ENCODE results near the gene SCAMP4.

SCAMP4 gene

DNA sequence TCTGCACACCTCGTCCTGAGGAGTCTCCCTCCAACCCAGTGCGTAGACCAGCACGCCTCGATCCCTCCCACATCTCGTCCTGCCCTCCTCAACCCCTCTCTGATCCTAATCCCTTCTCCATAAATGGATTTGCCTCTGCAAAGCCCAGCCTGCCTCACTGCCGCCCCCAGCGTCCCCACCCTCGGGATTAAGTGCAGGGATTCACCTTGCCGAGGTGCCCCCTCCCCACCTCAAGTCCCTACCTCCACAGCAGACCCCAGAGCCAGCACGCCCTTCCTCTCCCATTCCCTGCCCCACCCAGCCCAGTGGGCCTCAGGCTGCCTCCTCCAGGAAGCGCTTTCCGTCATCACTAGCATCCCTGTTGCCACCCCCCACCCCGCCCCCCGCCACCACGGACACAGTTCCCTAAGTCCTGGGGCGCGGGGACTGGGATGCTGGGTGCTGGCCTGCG is 45.8 kb upstream of the SCAMP4 start:
- H4K91ac ChIP-seq (ENCODE audit: low read length): peak overlapping the region; percentile 34
- H3K36me3 ChIP-seq (ENCODE audit: control insufficient read depth in 1 of 2, insufficient read depth in 2 of 2, low read depth in 1 of 2, low read length in 2 of 2): peaks cover 0 to 10% of the 10 kb centered on the region in 2 experiments
- H4K8ac ChIP-seq (ENCODE audit: low read length): peak overlapping the region; percentile 41
- H3K27me3 ChIP-seq (ENCODE audit: control insufficient read depth in 1 of 2, insufficient read depth in 1 of 2, low read length in 2 of 2): no peaks in the 10 kb centered on the region
- no peak overlapping the region for H3K4ac ChIP-seq (ENCODE audit: low read depth in 1 of 2, low read length in 2 of 2)
- peaks cover 73% of the 10 kb centered on the region for H3K4me1 ChIP-seq (ENCODE audit: control insufficient read depth, insufficient read depth, low read depth, low read length)
- no peaks in the 10 kb centered on the region for H3K9me3 ChIP-seq (ENCODE audit: control insufficient read depth, low read length)
- peak overlapping the region in 1 of 2 experiments; percentile 19 for H3K14ac ChIP-seq (ENCODE audit: low read length in 2 of 2)
- H2BK12ac ChIP-seq (ENCODE audit: low read length in 2 of 2): peak overlapping the region; percentile 8 to 69
- H3K18ac ChIP-seq (ENCODE audit: low read depth in 1 of 2, low read length in 2 of 2): peak overlapping the region; percentile 29 to 63
- peak overlapping the region in 1 of 2 experiments; percentile 57 for H3K23ac ChIP-seq (ENCODE audit: low read length in 2 of 2)
- DNase-seq: no peak
- H2BK120ac ChIP-seq (ENCODE audit: low read depth, low read length): peak overlapping the region; percentile 50
- no peak overlapping the region for H2AFZ ChIP-seq (ENCODE audit: low read depth, low read length)
- WGBS: 56% methylated on average over 14 of the region's 18 CpGs
- peak overlapping the region; percentile 47 for H3K4me2 ChIP-seq (ENCODE audit: low read length, poor library complexity, severe bottlenecking)
- H3K4me3 ChIP-seq (ENCODE audit: insufficient read depth in 1 of 2, low read depth in 1 of 2, low read length in 2 of 2): peak overlapping the region in 1 of 2 experiments; percentile 56
- peak overlapping the region; percentile 4 for H2AK5ac ChIP-seq (ENCODE audit: low read length, severe bottlenecking)
- no peak overlapping the region for H3K27ac ChIP-seq (ENCODE audit: low read length, poor library complexity, severe bottlenecking)
- no peak overlapping the region for H2BK5ac ChIP-seq (ENCODE audit: low read depth, low read length, poor library complexity, severe bottlenecking)
- no peak overlapping the region for H2BK15ac ChIP-seq (ENCODE audit: low read depth, poor library complexity, severe bottlenecking)
- H3K79me1 ChIP-seq (replicated peaks; ENCODE audit: low read length, poor library complexity, severe bottlenecking): peaks cover 2% of the 10 kb centered on the region
- peak overlapping the region; percentile 91 for H3K9ac ChIP-seq (ENCODE audit: low read length)

DNA sequence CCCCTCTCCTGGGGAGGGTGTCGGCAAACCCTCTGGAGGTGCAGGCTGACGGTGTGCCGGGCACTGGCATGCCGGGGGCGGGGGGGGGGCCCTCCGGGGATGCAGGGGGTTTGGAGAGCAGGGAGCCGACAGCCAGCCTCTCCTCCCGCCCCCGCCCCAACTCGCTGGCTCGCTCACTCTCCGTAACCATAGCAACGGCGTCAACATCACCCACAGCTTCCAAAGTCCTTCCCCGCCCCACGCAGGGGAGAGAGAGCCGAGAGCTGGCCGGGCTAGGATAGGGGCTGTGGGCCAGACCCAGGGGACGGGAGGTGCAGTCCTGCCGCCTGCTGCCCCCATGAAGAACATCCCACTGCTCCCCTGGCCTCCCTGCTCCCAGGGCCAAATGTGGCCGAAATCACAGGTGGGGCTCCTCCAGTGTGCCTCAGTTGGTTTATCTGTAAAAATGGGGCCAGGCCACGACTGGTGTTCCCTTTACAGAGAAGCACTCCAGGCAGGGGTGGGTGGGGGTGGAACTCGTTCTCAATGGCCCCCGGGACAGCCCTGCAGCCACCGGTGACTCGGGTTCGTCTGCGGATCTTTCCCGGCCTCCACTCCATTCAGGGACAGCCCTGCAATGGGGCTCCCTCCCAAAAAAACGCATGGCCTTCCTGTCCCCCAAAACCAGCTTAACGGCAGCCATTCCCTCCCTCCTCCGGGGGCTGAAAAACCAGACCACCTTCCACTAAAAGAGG is 45.0 kb upstream of the SCAMP4 start:
- Histone ChIP-seq H2AFZ (ENCODE audit: low read depth, low read length) (no peak overlapping the region), H3K9ac (ENCODE audit: low read length) (peak overlapping the region; percentile 91), H3K36me3 (ENCODE audit: control insufficient read depth in 1 of 2, insufficient read depth in 2 of 2, low read depth in 1 of 2, low read length in 2 of 2) (peaks cover 0 to 7% of the 10 kb centered on the region in 2 experiments), H4K91ac (ENCODE audit: low read length) (no peak overlapping the region), H3K4me3 (ENCODE audit: insufficient read depth in 1 of 2, low read depth in 1 of 2, low read length in 2 of 2) (peak overlapping the region; percentile 23 to 85), H2BK12ac (ENCODE audit: low read length in 2 of 2) (peak overlapping the region in 1 of 2 experiments; percentile 21), H3K27ac (ENCODE audit: low read length, poor library complexity, severe bottlenecking) (no peak overlapping the region), H3K14ac (ENCODE audit: low read length in 2 of 2) (no peak overlapping the region), H3K18ac (ENCODE audit: low read depth in 1 of 2, low read length in 2 of 2) (peak overlapping the region in 1 of 2 experiments; percentile 72), H3K4ac (ENCODE audit: low read depth in 1 of 2, low read length in 2 of 2) (no peak overlapping the region), H3K9me3 (ENCODE audit: control insufficient read depth, low read length) (no peaks in the 10 kb centered on the region), H4K8ac (ENCODE audit: low read length) (no peak overlapping the region), H2BK5ac (ENCODE audit: low read depth, low read length, poor library complexity, severe bottlenecking) (no peak overlapping the region), H2AK5ac (ENCODE audit: low read length, severe bottlenecking) (no peak overlapping the region), H3K23ac (ENCODE audit: low read length in 2 of 2) (peak overlapping the region in 1 of 2 experiments; percentile 97), H3K27me3 (ENCODE audit: control insufficient read depth in 1 of 2, insufficient read depth in 1 of 2, low read length in 2 of 2) (no peaks in the 10 kb centered on the region), H3K4me2 (ENCODE audit: low read length, poor library complexity, severe bottlenecking) (peak overlapping the region; percentile 64), H3K4me1 (ENCODE audit: control insufficient read depth, insufficient read depth, low read depth, low read length) (peaks cover 69% of the 10 kb centered on the region), H2BK15ac (ENCODE audit: low read depth, poor library complexity, severe bottlenecking) (no peak overlapping the region), H3K79me1 (replicated peaks; ENCODE audit: low read length, poor library complexity, severe bottlenecking) (peaks cover 3% of the 10 kb centered on the region), H2BK120ac (ENCODE audit: low read depth, low read length) (no peak overlapping the region)
- peak; percentile 90 for DNase-seq
- WGBS: 17% methylated on average over 27 of the region's 32 CpGs

- Histone ChIP-seq H3K79me1 (replicated peaks; ENCODE audit: low read length, poor library complexity, severe bottlenecking) (peaks cover 8% of the 10 kb centered on the region), H3K18ac (ENCODE audit: low read depth in 1 of 2, low read length in 2 of 2) (peak overlapping the region in 1 of 2 experiments; percentile 86), H3K27ac (ENCODE audit: low read length, poor library complexity, severe bottlenecking) (no peak overlapping the region), H3K4me2 (ENCODE audit: low read length, poor library complexity, severe bottlenecking) (peak overlapping the region; percentile 64), H4K91ac (ENCODE audit: low read length) (no peak overlapping the region), H2AK5ac (ENCODE audit: low read length, severe bottlenecking) (no peak overlapping the region), H3K9me3 (ENCODE audit: control insufficient read depth, low read length) (no peaks in the 10 kb centered on the region), H3K4me3 (ENCODE audit: insufficient read depth in 1 of 2, low read depth in 1 of 2, low read length in 2 of 2) (peak overlapping the region; percentile 85 to 97), H3K14ac (ENCODE audit: low read length in 2 of 2) (peak overlapping the region in 1 of 2 experiments; percentile 74), H2BK5ac (ENCODE audit: low read depth, low read length, poor library complexity, severe bottlenecking) (peak overlapping the region; percentile 33), H3K27me3 (ENCODE audit: control insufficient read depth in 1 of 2, insufficient read depth in 1 of 2, low read length in 2 of 2) (no peaks in the 10 kb centered on the region), H2BK120ac (ENCODE audit: low read depth, low read length) (no peak overlapping the region), H3K4me1 (ENCODE audit: control insufficient read depth, insufficient read depth, low read depth, low read length) (peaks cover 67% of the 10 kb centered on the region), H3K36me3 (ENCODE audit: control insufficient read depth in 1 of 2, insufficient read depth in 2 of 2, low read depth in 1 of 2, low read length in 2 of 2) (peaks cover 0 to 7% of the 10 kb centered on the region in 2 experiments), H2BK12ac (ENCODE audit: low read length in 2 of 2) (peak overlapping the region in 1 of 2 experiments; percentile 43), H4K8ac (ENCODE audit: low read length) (no peak overlapping the region), H2AFZ (ENCODE audit: low read depth, low read length) (no peak overlapping the region), H2BK15ac (ENCODE audit: low read depth, poor library complexity, severe bottlenecking) (no peak overlapping the region), H3K9ac (ENCODE audit: low read length) (peak overlapping the region; percentile 91), H3K4ac (ENCODE audit: low read depth in 1 of 2, low read length in 2 of 2) (peak overlapping the region in 1 of 2 experiments; percentile 26), H3K23ac (ENCODE audit: low read length in 2 of 2) (no peak overlapping the region)
- DNase-seq: no peak
- 22% methylated on average over 26 of the region's 28 CpGs for WGBS
Measured at GRCh38 chr19:1860821-1861598, 44.2 kb upstream of the SCAMP4 start.

DNA sequence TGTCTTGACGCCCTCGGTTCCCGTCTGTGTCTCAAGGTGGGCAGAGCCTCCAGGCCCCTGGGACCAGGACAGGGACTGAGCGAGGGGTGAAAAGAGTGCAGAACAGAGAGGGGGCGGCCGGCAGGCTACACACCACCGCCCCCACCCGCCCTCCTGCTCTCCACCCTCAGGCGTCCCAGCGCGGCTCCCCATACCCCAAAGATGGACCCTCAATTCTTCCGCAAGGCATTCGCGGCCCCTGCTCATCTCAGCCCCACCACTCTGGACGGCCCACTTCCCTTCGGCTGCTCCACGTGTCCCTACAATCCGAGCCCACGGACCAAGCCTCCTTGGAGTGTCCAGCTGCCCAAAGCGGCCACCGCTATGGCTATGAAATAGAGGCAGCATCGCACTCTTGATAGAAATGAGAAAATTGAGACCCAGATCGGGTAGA is 43.6 kb upstream of the SCAMP4 start:
- Histone ChIP-seq H2BK15ac (ENCODE audit: low read depth, poor library complexity, severe bottlenecking) (no peak overlapping the region), H3K9me3 (ENCODE audit: control insufficient read depth, low read length) (no peaks in the 10 kb centered on the region), H2BK120ac (ENCODE audit: low read depth, low read length) (peak overlapping the region; percentile 37), H3K4me1 (ENCODE audit: control insufficient read depth, insufficient read depth, low read depth, low read length) (peaks cover 61% of the 10 kb centered on the region), H3K4me2 (ENCODE audit: low read length, poor library complexity, severe bottlenecking) (peak overlapping the region; percentile 64), H2BK5ac (ENCODE audit: low read depth, low read length, poor library complexity, severe bottlenecking) (no peak overlapping the region), H3K27ac (ENCODE audit: low read length, poor library complexity, severe bottlenecking) (no peak overlapping the region), H4K8ac (ENCODE audit: low read length) (no peak overlapping the region), H3K18ac (ENCODE audit: low read depth in 1 of 2, low read length in 2 of 2) (peak overlapping the region in 1 of 2 experiments; percentile 86), H2BK12ac (ENCODE audit: low read length in 2 of 2) (no peak overlapping the region), H2AK5ac (ENCODE audit: low read length, severe bottlenecking) (no peak overlapping the region), H3K4me3 (ENCODE audit: insufficient read depth in 1 of 2, low read depth in 1 of 2, low read length in 2 of 2) (peak overlapping the region; percentile 85 to 97), H3K4ac (ENCODE audit: low read depth in 1 of 2, low read length in 2 of 2) (no peak overlapping the region), H3K14ac (ENCODE audit: low read length in 2 of 2) (peak overlapping the region in 1 of 2 experiments; percentile 35), H2AFZ (ENCODE audit: low read depth, low read length) (no peak overlapping the region), H3K9ac (ENCODE audit: low read length) (peak overlapping the region; percentile 91), H4K91ac (ENCODE audit: low read length) (no peak overlapping the region), H3K36me3 (ENCODE audit: control insufficient read depth in 1 of 2, insufficient read depth in 2 of 2, low read depth in 1 of 2, low read length in 2 of 2) (peaks cover 0 to 7% of the 10 kb centered on the region in 2 experiments), H3K23ac (ENCODE audit: low read length in 2 of 2) (no peak overlapping the region), H3K79me1 (replicated peaks; ENCODE audit: low read length, poor library complexity, severe bottlenecking) (peaks cover 8% of the 10 kb centered on the region), H3K27me3 (ENCODE audit: control insufficient read depth in 1 of 2, insufficient read depth in 1 of 2, low read length in 2 of 2) (no peaks in the 10 kb centered on the region)
- WGBS: 5% methylated on average over 23 of the region's 23 CpGs
- DNase-seq: peak; percentile 56

Data from mesenchymal stem cell (in vitro differentiated cells and primary cell).